Testis (tissue), 2 donors: ENCODE measurements around the gene MDFIC.

ENCODE experiments used
- POLR2A ChIP-seq: fragments of 450-650 bp; IDR thresholded peaks from one replicate; pipeline ENCODE4 v1.6.1; 2017; ENCODE audit warnings: antibody characterized with exemption, mild to moderate bottlenecking, moderate library complexity
- TF ChIP-seq, protein P1 (sequence below), 3 experiments: fragments of 450-650 bp in 2 of 3; fragments of 200-600 bp in 1 of 3; sonication (generic) in 1 of 3; IDR thresholded peaks; one replicate each; pipeline ENCODE4 v1.5.1; 2016 to 2019; ENCODE audit warnings: antibody characterized with exemption in 3 of 3, mild to moderate bottlenecking in 2 of 3, moderate library complexity in 1 of 3

DNA sequence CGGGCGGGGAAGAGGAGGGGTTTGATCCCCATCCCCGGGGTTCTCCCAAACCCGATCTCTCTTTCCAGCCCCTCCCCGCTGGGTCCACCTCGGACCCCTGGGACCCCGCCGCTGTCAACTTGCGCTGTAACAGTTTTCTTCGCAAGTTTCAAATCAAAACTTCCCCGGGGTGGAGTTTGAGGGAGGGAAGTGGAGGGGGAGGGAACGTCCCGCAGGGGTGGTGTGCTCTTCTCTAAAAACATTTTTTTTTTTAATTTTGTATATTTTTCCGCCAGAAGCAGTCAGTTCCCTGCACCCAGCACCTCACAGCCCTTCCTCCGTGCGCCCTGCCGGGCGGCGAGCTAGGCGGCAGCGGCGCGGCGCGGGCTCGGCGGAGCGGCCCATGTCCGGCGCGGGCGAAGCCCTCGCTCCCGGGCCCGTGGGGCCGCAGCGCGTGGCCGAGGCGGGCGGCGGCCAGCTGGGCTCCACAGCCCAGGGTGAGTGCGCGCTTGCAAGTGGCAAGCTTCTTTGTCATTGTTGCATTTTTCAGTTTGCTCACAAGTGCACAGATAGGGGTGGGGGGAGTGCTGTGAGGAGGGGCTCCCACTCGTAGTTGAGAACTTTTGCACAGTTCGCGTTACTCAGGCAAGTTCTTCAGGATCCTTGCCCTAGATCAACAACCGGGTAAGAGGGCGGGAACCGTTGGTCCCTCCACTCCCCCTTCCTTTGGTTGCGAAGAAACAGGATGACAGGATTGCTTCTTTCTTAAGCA is 933 bp downstream of the MDFIC start:
- TF ChIP-seq, protein P1, sequence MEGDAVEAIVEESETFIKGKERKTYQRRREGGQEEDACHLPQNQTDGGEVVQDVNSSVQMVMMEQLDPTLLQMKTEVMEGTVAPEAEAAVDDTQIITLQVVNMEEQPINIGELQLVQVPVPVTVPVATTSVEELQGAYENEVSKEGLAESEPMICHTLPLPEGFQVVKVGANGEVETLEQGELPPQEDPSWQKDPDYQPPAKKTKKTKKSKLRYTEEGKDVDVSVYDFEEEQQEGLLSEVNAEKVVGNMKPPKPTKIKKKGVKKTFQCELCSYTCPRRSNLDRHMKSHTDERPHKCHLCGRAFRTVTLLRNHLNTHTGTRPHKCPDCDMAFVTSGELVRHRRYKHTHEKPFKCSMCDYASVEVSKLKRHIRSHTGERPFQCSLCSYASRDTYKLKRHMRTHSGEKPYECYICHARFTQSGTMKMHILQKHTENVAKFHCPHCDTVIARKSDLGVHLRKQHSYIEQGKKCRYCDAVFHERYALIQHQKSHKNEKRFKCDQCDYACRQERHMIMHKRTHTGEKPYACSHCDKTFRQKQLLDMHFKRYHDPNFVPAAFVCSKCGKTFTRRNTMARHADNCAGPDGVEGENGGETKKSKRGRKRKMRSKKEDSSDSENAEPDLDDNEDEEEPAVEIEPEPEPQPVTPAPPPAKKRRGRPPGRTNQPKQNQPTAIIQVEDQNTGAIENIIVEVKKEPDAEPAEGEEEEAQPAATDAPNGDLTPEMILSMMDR (IDR thresholded peaks at IDR 0.05): no peak
- TF ChIP-seq POLR2A: no peak
